ENCODE results near the gene GUSB. TPM values are rescaled to one million over a fixed set of nuclear protein-coding genes. Genes with fewer than 3 reads are reported as not detected.

The GUSB gene
- total RNA-seq, 1 experiment from 2014 or later, result 62.0 TPM

DNA sequence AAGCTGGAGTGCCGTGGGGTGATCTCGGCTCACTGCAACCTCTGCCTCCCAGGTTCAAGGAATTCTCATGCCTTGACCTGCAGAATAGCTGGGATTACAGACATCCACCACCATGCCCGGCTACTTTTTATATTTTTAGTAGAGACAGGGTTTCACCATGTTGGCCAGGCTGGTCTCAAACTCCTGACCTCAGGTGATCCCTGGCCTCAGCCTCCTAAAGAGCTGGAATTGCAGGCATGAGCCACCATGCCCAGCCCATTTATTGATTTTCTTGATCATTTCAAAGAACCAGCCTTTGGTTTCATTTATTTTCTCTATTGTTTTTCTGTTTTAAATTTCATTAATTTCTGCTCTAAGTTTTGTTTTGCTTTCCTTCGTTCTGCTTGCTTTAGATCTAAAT is 50.3 kb downstream of the GUSB start:
- Mint-ChIP-seq H3K4me3 (no peak overlapping the region), H3K27me3 (ENCODE audit: low read depth) (no peaks in the 10 kb centered on the region), H3K27ac (no peak overlapping the region), H3K9me3 (no peaks in the 10 kb centered on the region), H3K36me3 (ENCODE audit: insufficient read depth in 1 of 3, low read depth in 3 of 3) (no peaks in the 10 kb centered on the region), H3K4me1 (peaks cover 4 to 10% of the 10 kb centered on the region in 2 experiments; a peak in 3 of 4 replicates)
- WGBS (ENCODE audit: extremely low coverage, insufficient read length, low lambda C conversion rate), result no CpG with 5 or more reads among the region's 4 CpGs
- Histone ChIP-seq H3K18ac (ENCODE audit: insufficient read length, low read depth, low read length) (no peak overlapping the region), H4K5ac (ENCODE audit: insufficient read length, low read depth, low read length) (no peak overlapping the region), H3K4ac (ENCODE audit: low read depth, low read length) (no peak overlapping the region), H3K27ac (ENCODE audit: insufficient read length, low read depth, low read length) (no peak overlapping the region), H3K79me2 (ENCODE audit: insufficient read depth, low read length) (peaks cover 1% of the 10 kb centered on the region; the same call in 1 of the 2 replicates), H2BK5ac (ENCODE audit: insufficient read length, low read length) (no peak overlapping the region), H3K23me2 (ENCODE audit: insufficient read length, low read depth, low read length, poor library complexity, severe bottlenecking) (no peaks in the 10 kb centered on the region), H3K9ac (ENCODE audit: extremely low read depth, insufficient read length, low read length) (no peak overlapping the region), H4K8ac (replicated peaks; ENCODE audit: insufficient read length, low read depth, low read length) (no peak overlapping the region), H3K4me2 (ENCODE audit: insufficient read depth, insufficient read length, low read length) (no peak overlapping the region), H3K79me1 (ENCODE audit: insufficient read depth, low read depth, low read length, poor library complexity, severe bottlenecking) (peaks cover 2% of the 10 kb centered on the region), H3K23ac (ENCODE audit: insufficient read length, low read depth, low read length) (no peak overlapping the region), H2BK20ac (ENCODE audit: low read depth, low read length, poor library complexity, severe bottlenecking) (no peak overlapping the region), H3K9me3 (ENCODE audit: control insufficient read depth, low read depth, low read length) (no peaks in the 10 kb centered on the region), H3K27me3 (ENCODE audit: insufficient read depth, low read length) (no peaks in the 10 kb centered on the region), H2AFZ (ENCODE audit: low read length) (no peak overlapping the region), H4K20me1 (ENCODE audit: control insufficient read depth, insufficient read depth, insufficient read length) (no peaks in the 10 kb centered on the region), H2BK120ac (ENCODE audit: low read depth, low read length, poor library complexity, severe bottlenecking) (no peak overlapping the region), H2BK15ac (ENCODE audit: low read depth, low read length) (no peak overlapping the region), H3K14ac (ENCODE audit: insufficient read depth, low read length) (no peak overlapping the region; the same call in 1 of the 2 replicates), H3K56ac (ENCODE audit: insufficient read length, low read depth, low read length) (no peak overlapping the region), H3K4me1 (ENCODE audit: insufficient read depth, low read length) (no peaks in the 10 kb centered on the region; the same call in 1 of the 2 replicates), H4K91ac (ENCODE audit: insufficient read length, low read depth, low read length) (no peak overlapping the region), H2AK5ac (ENCODE audit: insufficient read length, low read length) (no peak overlapping the region), H3T11ph (ENCODE audit: low read length) (no peak overlapping the region), H2BK12ac (ENCODE audit: insufficient read length, low read depth, low read length) (no peak overlapping the region)
- DNase-seq, result no peak
- TF ChIP-seq, protein P1, sequence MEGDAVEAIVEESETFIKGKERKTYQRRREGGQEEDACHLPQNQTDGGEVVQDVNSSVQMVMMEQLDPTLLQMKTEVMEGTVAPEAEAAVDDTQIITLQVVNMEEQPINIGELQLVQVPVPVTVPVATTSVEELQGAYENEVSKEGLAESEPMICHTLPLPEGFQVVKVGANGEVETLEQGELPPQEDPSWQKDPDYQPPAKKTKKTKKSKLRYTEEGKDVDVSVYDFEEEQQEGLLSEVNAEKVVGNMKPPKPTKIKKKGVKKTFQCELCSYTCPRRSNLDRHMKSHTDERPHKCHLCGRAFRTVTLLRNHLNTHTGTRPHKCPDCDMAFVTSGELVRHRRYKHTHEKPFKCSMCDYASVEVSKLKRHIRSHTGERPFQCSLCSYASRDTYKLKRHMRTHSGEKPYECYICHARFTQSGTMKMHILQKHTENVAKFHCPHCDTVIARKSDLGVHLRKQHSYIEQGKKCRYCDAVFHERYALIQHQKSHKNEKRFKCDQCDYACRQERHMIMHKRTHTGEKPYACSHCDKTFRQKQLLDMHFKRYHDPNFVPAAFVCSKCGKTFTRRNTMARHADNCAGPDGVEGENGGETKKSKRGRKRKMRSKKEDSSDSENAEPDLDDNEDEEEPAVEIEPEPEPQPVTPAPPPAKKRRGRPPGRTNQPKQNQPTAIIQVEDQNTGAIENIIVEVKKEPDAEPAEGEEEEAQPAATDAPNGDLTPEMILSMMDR (conservative IDR thresholded peaks at IDR 0.05), result no peak
